Activated naive CD4-positive, alpha-beta T cell treated with anti-CD3 and anti-CD28 coated beads, Interleukin-2, amount 10 ng/mL, durations not matched to agents 7 days and 5 days (primary cell): ENCODE results near the gene TSNAXIP1.

Source experiments
- CTCF ChIA-PET: fragments of 350-600 bp; sonication (Branson Sonifier 250); formaldehyde crosslinking; loops from one replicate; lab custom pipeline; 2021; ENCODE audit warnings: antibody characterized with exemption; lab: Charles Lee
- DNase-seq: peaks from one replicate; pipeline ENCODE4 v3.0.0-alpha.2; 2020
- H3K27ac Mint-ChIP-seq: one replicate; pipeline ENCODE4 v1.8.0; 2021; ENCODE audit warnings: mild to moderate bottlenecking, moderate library complexity, mixed read lengths
- H3K27me3 Mint-ChIP-seq: one replicate; pipeline ENCODE4 v1.8.0; 2021; ENCODE audit warnings: mild to moderate bottlenecking, mixed read lengths
- H3K36me3 Mint-ChIP-seq: one replicate; pipeline ENCODE4 v1.8.0; 2021; ENCODE audit warnings: mixed read lengths
- H3K4me1 Mint-ChIP-seq: one replicate; pipeline ENCODE4 v1.8.0; 2021; ENCODE audit warnings: mixed read lengths
- H3K4me3 Mint-ChIP-seq: one replicate; pipeline ENCODE4 v1.8.0; 2021; ENCODE audit warnings: mild to moderate bottlenecking, moderate library complexity, mixed read lengths
- H3K9me3 Mint-ChIP-seq: one replicate; pipeline ENCODE4 v1.8.0; 2021; ENCODE audit warnings: mixed read lengths

Gene TSNAXIP1, protein sequence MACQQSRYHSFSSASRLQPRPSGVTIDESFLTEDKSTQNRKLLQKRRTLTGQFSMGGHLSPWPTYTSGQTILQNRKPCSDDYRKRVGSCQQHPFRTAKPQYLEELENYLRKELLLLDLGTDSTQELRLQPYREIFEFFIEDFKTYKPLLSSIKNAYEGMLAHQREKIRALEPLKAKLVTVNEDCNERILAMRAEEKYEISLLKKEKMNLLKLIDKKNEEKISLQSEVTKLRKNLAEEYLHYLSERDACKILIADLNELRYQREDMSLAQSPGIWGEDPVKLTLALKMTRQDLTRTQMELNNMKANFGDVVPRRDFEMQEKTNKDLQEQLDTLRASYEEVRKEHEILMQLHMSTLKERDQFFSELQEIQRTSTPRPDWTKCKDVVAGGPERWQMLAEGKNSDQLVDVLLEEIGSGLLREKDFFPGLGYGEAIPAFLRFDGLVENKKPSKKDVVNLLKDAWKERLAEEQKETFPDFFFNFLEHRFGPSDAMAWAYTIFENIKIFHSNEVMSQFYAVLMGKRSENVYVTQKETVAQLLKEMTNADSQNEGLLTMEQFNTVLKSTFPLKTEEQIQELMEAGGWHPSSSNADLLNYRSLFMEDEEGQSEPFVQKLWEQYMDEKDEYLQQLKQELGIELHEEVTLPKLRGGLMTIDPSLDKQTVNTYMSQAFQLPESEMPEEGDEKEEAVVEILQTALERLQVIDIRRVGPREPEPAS

DNA sequence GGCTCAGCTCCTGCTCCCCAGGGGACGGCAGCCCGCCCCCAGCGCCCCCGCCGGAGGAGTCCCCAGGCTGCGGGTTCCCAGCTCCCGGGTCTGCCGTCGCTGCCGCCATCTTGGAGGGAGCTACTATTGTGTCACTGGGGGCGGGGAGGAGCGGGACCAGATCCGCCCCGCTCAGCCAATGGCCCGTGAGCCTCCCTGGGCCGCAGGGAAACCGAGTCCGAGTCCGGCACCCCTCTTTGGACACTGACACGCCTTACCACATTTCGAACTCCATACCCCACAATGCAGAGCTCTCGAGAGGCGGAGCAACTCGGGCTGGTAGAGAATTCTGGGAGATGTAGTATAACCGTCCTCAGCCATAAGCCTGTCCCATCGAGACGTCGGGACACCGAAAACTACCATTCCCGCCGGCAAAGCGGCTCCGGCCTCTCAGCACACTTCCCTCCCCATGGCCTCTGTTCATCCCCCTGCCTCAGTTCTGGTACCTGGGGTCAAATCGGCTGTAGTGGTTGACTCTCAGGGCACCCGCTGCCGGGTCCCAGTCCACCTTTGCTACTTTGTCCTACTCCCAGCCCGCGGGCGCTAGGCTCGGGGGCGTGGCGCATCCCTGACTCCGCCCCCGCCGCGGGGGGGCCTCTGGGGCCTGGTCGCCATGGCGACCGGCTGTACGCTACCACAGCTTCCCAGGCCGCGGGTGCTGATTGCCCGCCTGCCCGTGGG is at the start of gene TSNAXIP1, which contains the start of gene RANBP10:
Gene TSNAXIP1 (plus strand): TSS at position 462 of the 720 bp plus-strand sequence. CDS start 261 bp downstream, outside the sequence.
Gene RANBP10 (minus strand): TSS at position 133 of the 720 bp plus-strand sequence. CDS start 24 bp downstream, at position 109.
- peak within 1 kb of the TSS; percentile 88 for H3K27ac Mint-ChIP-seq
- peak; percentile 98 for DNase-seq

DNA sequence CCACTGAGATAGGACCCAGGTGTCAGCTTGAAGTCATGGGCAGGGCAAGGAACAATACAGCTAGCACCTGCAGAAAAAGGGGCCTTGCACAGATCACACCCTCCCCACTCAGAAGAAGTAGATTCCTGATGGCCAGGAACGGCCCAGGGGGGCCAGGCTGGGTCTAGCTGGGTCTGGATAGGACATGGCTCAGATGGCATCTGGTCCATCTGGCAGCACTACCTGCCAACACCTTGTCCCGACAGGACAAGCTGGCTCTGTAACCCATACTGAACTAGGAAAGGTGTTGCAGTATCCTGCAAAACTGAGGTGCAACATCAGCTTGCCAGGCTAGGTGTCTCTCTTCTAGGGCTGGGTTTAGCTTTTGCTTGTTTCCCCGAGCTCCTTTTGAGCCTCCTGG is 48.7 kb upstream of the TSNAXIP1 start:
- Mint-ChIP-seq H3K27me3 (no peaks in the 10 kb centered on the region), H3K27ac (no peak overlapping the region), H3K36me3 (peaks cover 17% of the 10 kb centered on the region), H3K4me1 (peaks cover 19% of the 10 kb centered on the region), H3K9me3 (no peaks in the 10 kb centered on the region), H3K4me3 (no peak overlapping the region)
- no peak for DNase-seq
- CTCF ChIA-PET = no interaction called here

More for the DNA sequence above, at the start of gene TSNAXIP1, which contains the start of gene RANBP10:
- Mint-ChIP-seq H3K4me1 (peaks cover 43% of the 10 kb centered on the region), H3K9me3 (no peaks in the 10 kb centered on the region), H3K36me3 (peaks cover 34% of the 10 kb centered on the region), H3K27me3 (no peaks in the 10 kb centered on the region), H3K4me3 (peak within 1 kb of the TSS; percentile 89)
- CTCF ChIA-PET = interaction anchor here (0.7 to 2.4 kb wide), 5 partner anchors 9 to 134 kb away, joined by 3 to 14 read pairs (median 3); no protein-coding TSS in a partner anchor

DNA sequence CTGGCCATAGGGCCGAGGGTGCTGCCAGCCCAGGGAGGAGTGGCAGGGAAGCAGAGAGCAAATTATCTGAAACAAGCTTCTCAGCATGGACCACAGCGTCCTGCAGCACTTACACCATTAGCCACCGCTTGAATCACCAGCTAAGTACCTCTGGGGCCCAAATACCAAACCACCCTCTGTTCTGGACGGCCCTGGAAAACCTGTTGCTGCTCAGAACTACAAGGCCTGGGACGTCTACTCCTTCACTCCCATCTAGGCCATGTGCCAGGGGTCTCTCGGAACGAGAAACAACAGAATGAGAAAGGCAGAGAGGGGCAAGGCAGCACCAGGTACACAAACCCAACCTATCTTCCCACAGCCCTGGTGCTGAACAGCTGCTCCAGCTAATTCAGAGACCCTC is 47.7 kb upstream of the TSNAXIP1 start:
- Mint-ChIP-seq H3K4me3 (no peak overlapping the region), H3K4me1 (peaks cover 19% of the 10 kb centered on the region), H3K9me3 (no peaks in the 10 kb centered on the region), H3K27ac (no peak overlapping the region), H3K36me3 (peaks cover 15% of the 10 kb centered on the region), H3K27me3 (no peaks in the 10 kb centered on the region)
- CTCF ChIA-PET = no interaction called here
- no peak for DNase-seq

GRCh38 chr16:67760206-67760955 is 46.3 kb upstream of the TSNAXIP1 start:
- Mint-ChIP-seq H3K4me1 (peaks cover 19% of the 10 kb centered on the region), H3K27ac (peak overlapping the region; percentile 70), H3K36me3 (peaks cover 13% of the 10 kb centered on the region), H3K27me3 (no peaks in the 10 kb centered on the region), H3K9me3 (no peaks in the 10 kb centered on the region), H3K4me3 (no peak overlapping the region)
- CTCF ChIA-PET = no interaction called here
- DNase-seq = no peak

GRCh38 chr16:67760956-67761230 is 45.8 kb upstream of the TSNAXIP1 start:
- no peaks in the 10 kb centered on the region for H3K27me3 Mint-ChIP-seq
- no peaks in the 10 kb centered on the region for H3K9me3 Mint-ChIP-seq
- CTCF ChIA-PET = interaction anchor here (1.1 kb wide), 1 partner anchor 41 kb away, joined by 3 read pairs; no protein-coding TSS in a partner anchor
- H3K4me3 Mint-ChIP-seq = no peak overlapping the region
- peaks cover 13% of the 10 kb centered on the region for H3K36me3 Mint-ChIP-seq
- peaks cover 19% of the 10 kb centered on the region for H3K4me1 Mint-ChIP-seq
- peak overlapping the region; percentile 70 for H3K27ac Mint-ChIP-seq
- DNase-seq = no peak

DNA sequence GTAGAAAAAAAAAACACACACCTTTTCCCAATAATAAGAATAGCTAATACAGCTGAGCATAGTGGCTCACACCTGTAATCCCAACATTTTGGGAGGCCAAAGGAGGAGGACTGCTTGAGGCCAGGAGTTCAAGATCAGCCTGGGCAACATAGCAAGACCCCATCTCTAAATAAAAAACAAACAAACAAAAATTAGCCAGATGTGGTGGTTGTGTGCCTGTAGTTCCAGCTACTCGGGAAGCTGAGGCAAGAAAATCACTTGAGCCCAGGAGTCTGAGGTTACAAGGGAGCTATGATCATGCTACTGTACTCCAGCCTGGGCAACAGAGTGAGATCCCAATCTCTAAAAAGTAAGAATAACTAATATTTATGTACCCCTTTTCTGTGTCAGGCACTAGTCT is 44.8 kb upstream of the TSNAXIP1 start:
- H3K4me1 Mint-ChIP-seq = peaks cover 19% of the 10 kb centered on the region
- CTCF ChIA-PET = interaction anchor here (0.6 to 1.1 kb wide), 2 partner anchors 40 to 157 kb away, joined by 3 read pairs; no protein-coding TSS in a partner anchor
- H3K36me3 Mint-ChIP-seq = peaks cover 18% of the 10 kb centered on the region
- H3K27me3 Mint-ChIP-seq = no peaks in the 10 kb centered on the region
- DNase-seq = no peak
- no peaks in the 10 kb centered on the region for H3K9me3 Mint-ChIP-seq
- H3K27ac Mint-ChIP-seq = no peak overlapping the region
- H3K4me3 Mint-ChIP-seq = no peak overlapping the region

DNA sequence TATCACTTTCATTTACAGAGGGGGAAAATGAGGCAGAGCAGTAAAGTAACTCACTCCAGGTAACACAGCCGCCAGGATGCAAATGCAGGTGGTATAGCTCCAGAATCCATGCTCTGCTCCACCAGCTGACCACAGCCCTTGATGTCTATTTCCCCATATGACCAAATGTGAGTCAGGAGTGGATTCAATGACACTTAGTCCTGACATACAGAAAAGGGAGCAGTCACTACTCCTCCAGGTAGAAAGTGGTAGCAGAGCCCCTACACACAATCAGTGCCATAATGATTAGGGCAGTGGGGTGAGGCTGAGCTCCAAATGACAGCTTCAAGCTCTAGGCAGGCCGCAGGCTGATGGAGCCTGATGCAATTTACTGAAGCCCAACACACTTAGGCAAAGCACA is 44.3 kb upstream of the TSNAXIP1 start:
- Mint-ChIP-seq H3K27me3 (no peaks in the 10 kb centered on the region), H3K27ac (no peak overlapping the region), H3K36me3 (peaks cover 18% of the 10 kb centered on the region), H3K9me3 (no peaks in the 10 kb centered on the region), H3K4me3 (no peak overlapping the region), H3K4me1 (peaks cover 19% of the 10 kb centered on the region)
- DNase-seq = no peak
- CTCF ChIA-PET = no interaction called here

DNA sequence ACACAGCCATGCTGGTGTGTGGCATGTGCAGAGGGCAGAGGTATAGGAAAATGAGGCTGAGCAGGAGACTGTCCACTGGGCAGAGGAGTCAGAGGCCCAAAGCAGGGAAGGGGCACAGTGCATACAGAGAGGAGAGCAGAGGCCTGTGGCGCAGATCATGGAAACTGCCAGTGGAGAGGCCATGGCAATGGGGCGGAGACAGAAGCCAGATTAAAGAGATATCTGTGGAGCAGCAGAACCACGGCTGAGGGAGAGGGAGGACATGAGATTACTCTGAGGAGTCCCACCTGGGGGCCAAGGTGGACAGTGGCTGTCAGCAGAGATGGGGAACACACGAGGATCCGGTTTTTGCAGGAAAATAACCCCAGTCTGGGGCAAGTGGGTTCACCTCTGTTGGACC is 43.6 kb upstream of the TSNAXIP1 start:
- Mint-ChIP-seq H3K9me3 (no peaks in the 10 kb centered on the region), H3K27me3 (no peaks in the 10 kb centered on the region), H3K4me3 (no peak overlapping the region), H3K36me3 (peaks cover 18% of the 10 kb centered on the region), H3K27ac (no peak overlapping the region), H3K4me1 (peaks cover 19% of the 10 kb centered on the region)
- CTCF ChIA-PET = no interaction called here
- DNase-seq = no peak

- no peak overlapping the region for H3K27ac Mint-ChIP-seq
- no peaks in the 10 kb centered on the region for H3K9me3 Mint-ChIP-seq
Measured at GRCh38 chr16:67764158-67764667, 42.5 kb upstream of the TSNAXIP1 start.

DNA sequence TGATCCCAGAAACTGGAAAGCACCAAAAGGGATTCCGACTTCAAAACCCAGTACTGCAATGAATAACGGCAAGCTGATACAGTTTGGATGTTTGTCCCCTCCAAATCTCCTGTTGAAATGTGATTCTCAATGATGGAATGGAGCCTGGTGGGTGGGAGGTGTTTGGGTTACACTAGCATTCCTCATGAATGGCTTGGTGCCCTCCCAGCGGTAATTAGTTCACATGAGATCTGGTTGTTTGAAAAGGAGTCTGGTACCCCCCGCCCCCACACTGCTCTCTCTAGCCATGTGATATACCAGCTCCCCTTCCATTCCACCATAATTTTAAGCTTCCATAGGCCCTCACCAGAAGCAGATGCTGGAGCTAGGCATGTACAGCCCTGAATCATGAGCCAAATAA is 40.4 kb upstream of the TSNAXIP1 start:
- DNase-seq = no peak
- Mint-ChIP-seq H3K9me3 (no peaks in the 10 kb centered on the region), H3K27ac (no peak overlapping the region), H3K4me3 (no peak overlapping the region), H3K36me3 (peaks cover 20% of the 10 kb centered on the region), H3K27me3 (no peaks in the 10 kb centered on the region), H3K4me1 (peaks cover 3% of the 10 kb centered on the region)
- CTCF ChIA-PET = no interaction called here

More at GRCh38 chr16:67764158-67764667, 42.5 kb upstream of the TSNAXIP1 start:
- CTCF ChIA-PET = no interaction called here
- no peaks in the 10 kb centered on the region for H3K27me3 Mint-ChIP-seq
- peaks cover 19% of the 10 kb centered on the region for H3K4me1 Mint-ChIP-seq
- no peak for DNase-seq
- no peak overlapping the region for H3K4me3 Mint-ChIP-seq
- H3K36me3 Mint-ChIP-seq = peaks cover 15% of the 10 kb centered on the region

DNA sequence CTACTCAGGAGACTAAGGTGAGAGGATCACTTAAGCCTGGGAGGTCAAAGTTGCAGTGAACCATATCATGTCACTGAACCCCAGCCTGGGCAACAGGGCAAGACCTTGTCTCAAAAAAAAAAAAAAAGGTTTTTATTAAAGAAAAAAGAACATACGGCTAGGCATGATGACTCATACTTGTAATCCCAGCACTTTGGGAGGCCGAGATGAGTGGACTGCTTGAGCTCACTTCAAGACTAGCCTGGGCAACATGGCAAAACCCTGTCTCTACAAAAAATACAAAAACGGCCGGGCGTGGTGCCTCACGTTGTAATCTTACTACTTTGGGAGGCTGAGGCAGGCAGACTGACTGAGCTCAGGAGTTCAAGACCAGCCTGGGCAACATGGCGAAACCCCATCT is 38.7 kb upstream of the TSNAXIP1 start:
- no peak for DNase-seq
- Mint-ChIP-seq H3K27me3 (no peaks in the 10 kb centered on the region), H3K9me3 (no peaks in the 10 kb centered on the region), H3K4me1 (no peaks in the 10 kb centered on the region), H3K36me3 (peaks cover 27% of the 10 kb centered on the region), H3K4me3 (no peak overlapping the region), H3K27ac (no peak overlapping the region)
- CTCF ChIA-PET = interaction anchor here (0.6 to 1.0 kb wide), 2 partner anchors 48 to 97 kb away, joined by 4 to 5 read pairs; no protein-coding TSS in a partner anchor

GRCh38 chr16:67770346-67770991 is 36.2 kb upstream of the TSNAXIP1 start:
- H3K27me3 Mint-ChIP-seq = no peaks in the 10 kb centered on the region
- no peaks in the 10 kb centered on the region for H3K4me1 Mint-ChIP-seq
- H3K4me3 Mint-ChIP-seq = no peak overlapping the region
- H3K27ac Mint-ChIP-seq = no peak overlapping the region
- CTCF ChIA-PET = interaction anchor here (1.1 kb wide), 1 partner anchor 12 kb away, joined by 4 read pairs; no protein-coding TSS in a partner anchor
- no peaks in the 10 kb centered on the region for H3K9me3 Mint-ChIP-seq
- no peak for DNase-seq
- peaks cover 32% of the 10 kb centered on the region for H3K36me3 Mint-ChIP-seq

GRCh38 chr16:67773099-67773498 is 33.6 kb upstream of the TSNAXIP1 start:
- no peak for DNase-seq
- CTCF ChIA-PET = no interaction called here
- Mint-ChIP-seq H3K4me1 (no peaks in the 10 kb centered on the region), H3K4me3 (no peak overlapping the region), H3K36me3 (peaks cover 30% of the 10 kb centered on the region), H3K27me3 (no peaks in the 10 kb centered on the region), H3K9me3 (no peaks in the 10 kb centered on the region), H3K27ac (no peak overlapping the region)
